ENCODE measurements around the gene ZNF580. TPM values are rescaled to one million over a fixed set of nuclear protein-coding genes. Genes with fewer than 3 reads are reported as not detected.
A peak's percentile ranks its signal among the peaks of the same experiment; 100 is the strongest.

Gene ZNF580
- total and polyA plus RNA-seq, 2 of the 8 experiments (the other 6 are each of a cell fraction or from before 2014, with no cell fraction given) = 12.0 to 24.6 TPM

DNA sequence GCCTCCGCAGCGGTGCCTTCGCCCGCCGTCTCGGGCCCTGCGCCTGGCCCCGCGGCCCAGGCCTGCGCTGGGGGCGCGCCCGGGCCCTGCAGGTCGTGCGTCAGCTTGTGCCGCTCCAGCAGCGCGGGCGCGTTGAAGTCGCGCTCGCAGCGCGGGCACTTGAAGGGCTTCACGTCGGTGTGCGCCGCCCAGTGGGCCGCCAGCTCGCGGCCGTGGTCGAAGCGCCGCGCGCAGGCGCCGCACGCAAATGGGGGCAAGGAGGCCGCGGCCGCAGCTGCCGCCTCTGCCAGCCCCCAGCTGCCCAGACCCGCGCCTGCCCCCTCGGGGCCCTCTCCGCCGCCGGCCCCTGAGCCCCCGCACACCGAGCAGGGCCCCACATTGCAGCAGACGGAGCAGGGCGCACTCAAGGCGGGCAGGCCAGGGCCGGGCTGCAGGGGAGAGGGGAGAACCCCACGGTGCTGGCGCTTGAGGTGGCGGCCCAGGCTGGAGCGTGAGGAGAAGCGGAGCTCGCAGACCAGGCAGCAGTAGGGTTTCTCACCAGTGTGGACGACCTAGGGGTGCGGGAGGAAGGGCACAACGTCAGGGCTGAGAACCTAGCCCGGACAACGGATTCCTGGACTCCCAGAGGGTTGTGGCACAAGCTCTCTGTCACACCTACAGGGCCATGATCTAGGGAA lies 47.6 kb upstream of the ZNF580 start:
- Histone ChIP-seq H2BK120ac (replicated peaks; ENCODE audit: low read depth, low read length) (no peak overlapping the region), H2BK12ac (ENCODE audit: low read depth, low read length) (no peak overlapping the region), H3K4me1 (replicated peaks in 1 of 4; ENCODE audit: control insufficient read depth in 3 of 4, insufficient read depth in 4 of 4, low read length in 3 of 4) (peaks cover 0 to 9% (median 3%) of the 10 kb centered on the region in 4 experiments; a peak in 4 of 7 replicates), H4K91ac (replicated peaks; ENCODE audit: insufficient read length, low read length) (no peak overlapping the region), H3K79me2 (ENCODE audit: control insufficient read depth in 1 of 2, insufficient read depth in 2 of 2, low read length in 2 of 2) (no peaks in the 10 kb centered on the region), H4K5ac (ENCODE audit: insufficient read length, low read depth, low read length) (no peak overlapping the region), H3K4me3 (ENCODE audit: extremely low read depth in 1 of 4, insufficient read depth in 2 of 4, low read depth in 3 of 4, low read length in 4 of 4) (peak overlapping the region in 2 of 4 experiments; percentile 5 to 48; a peak in 3 of 8 replicates), H3K23ac (ENCODE audit: insufficient read length) (no peak overlapping the region), H3K18ac (ENCODE audit: extremely low read depth, low read length) (no peak overlapping the region), H3K27me3 (replicated peaks in 1 of 4; ENCODE audit: control insufficient read depth in 3 of 4, extremely low read depth in 1 of 4, insufficient read depth in 3 of 4, low read length in 3 of 4) (peaks cover 0 to 2% (median 0%) of the 10 kb centered on the region in 4 experiments; a peak in 1 of 7 replicates), H3K23me2 (ENCODE audit: low read depth, low read length) (no peaks in the 10 kb centered on the region; the same call in 1 of the 2 replicates), H2AK5ac (ENCODE audit: low read depth, low read length) (no peak overlapping the region), H3K36me3 (ENCODE audit: control insufficient read depth in 2 of 4, insufficient read depth in 4 of 4, low read length in 3 of 4) (peaks cover 0 to 10% (median 8%) of the 10 kb centered on the region in 4 experiments; a peak in 3 of 8 replicates), H2AFZ (ENCODE audit: low read length) (no peak overlapping the region), H3K14ac (ENCODE audit: insufficient read length) (no peak overlapping the region), H3K27ac (ENCODE audit: low read depth, low read length) (no peak overlapping the region), H4K20me1 (replicated peaks in 1 of 2; ENCODE audit: control insufficient read depth in 1 of 2, insufficient read depth in 2 of 2, low read length in 2 of 2) (peaks cover 0 to 2% of the 10 kb centered on the region in 2 experiments), H3K9me3 (ENCODE audit: insufficient read depth in 2 of 2, low read depth in 1 of 2, low read length in 1 of 2) (no peaks in the 10 kb centered on the region), H2BK15ac (ENCODE audit: low read length) (no peak overlapping the region), H3K9ac (replicated peaks in 1 of 4; ENCODE audit: extremely low read depth in 1 of 4, low read depth in 3 of 4, low read length in 3 of 4) (no peak overlapping the region; a peak in 1 of 7 replicates), H4K8ac (ENCODE audit: extremely low read depth, insufficient read depth, low read length) (peak overlapping the region; percentile 62), H3K4me2 (ENCODE audit: insufficient read depth in 1 of 2, low read depth in 2 of 2, low read length in 2 of 2) (peak overlapping the region; percentile 59 to 74), H3K79me1 (ENCODE audit: low read depth, low read length) (no peaks in the 10 kb centered on the region; the same call in 1 of the 2 replicates), H2BK20ac (ENCODE audit: low read length) (no peak overlapping the region), H3K4ac (replicated peaks; ENCODE audit: insufficient read length, low read depth, low read length) (no peak overlapping the region), H2BK5ac (ENCODE audit: low read depth, low read length) (no peak overlapping the region), H3K56ac (replicated peaks; ENCODE audit: insufficient read length, low read depth, low read length) (no peak overlapping the region)
- ChIA-PET POLR2A (ENCODE audit: partially characterized antibody) (interaction anchor here (0.6 to 2.7 kb wide), 6 partner anchors 11 to 201 kb away, joined by 3 to 18 read pairs (median 6); partner anchors contain the start of genes NAT14, ZNF579 and ZNF865), CTCF (ENCODE audit: partially characterized antibody) (interaction anchor here (0.5 to 3.4 kb wide), 5 partner anchors 11 to 1206 kb away, joined by 3 to 12 read pairs (median 3); partner anchors contain the start of gene ZNF865)
- TF ChIP-seq, protein P1, sequence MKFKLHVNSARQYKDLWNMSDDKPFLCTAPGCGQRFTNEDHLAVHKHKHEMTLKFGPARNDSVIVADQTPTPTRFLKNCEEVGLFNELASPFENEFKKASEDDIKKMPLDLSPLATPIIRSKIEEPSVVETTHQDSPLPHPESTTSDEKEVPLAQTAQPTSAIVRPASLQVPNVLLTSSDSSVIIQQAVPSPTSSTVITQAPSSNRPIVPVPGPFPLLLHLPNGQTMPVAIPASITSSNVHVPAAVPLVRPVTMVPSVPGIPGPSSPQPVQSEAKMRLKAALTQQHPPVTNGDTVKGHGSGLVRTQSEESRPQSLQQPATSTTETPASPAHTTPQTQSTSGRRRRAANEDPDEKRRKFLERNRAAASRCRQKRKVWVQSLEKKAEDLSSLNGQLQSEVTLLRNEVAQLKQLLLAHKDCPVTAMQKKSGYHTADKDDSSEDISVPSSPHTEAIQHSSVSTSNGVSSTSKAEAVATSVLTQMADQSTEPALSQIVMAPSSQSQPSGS (IDR thresholded peaks at IDR 0.05; ENCODE audit: low read length) = no peak
- TF ChIP-seq CBX5 (IDR thresholded peaks at IDR 0.05; ENCODE audit: low read depth, low read length) (no peak), PHF8 (conservative IDR thresholded peaks at IDR 0.05; ENCODE audit: low read depth, low read length) (no peak), NRF1 (IDR thresholded peaks at IDR 0.05; ENCODE audit: low read depth, low read length) (no peak), KDM1A (IDR thresholded peaks at IDR 0.05; ENCODE audit: borderline replicate concordance, low read length) (no peak), POLR2AphosphoS5 (IDR thresholded peaks at IDR 0.05; ENCODE audit: low read depth, low read length) (no peak), TBP (IDR thresholded peaks at IDR 0.05; ENCODE audit: low read depth, low read length) (no peak), EGR1 (IDR thresholded peaks at IDR 0.05; ENCODE audit: borderline replicate concordance, low read depth, low read length) (no peak), KDM5A (IDR thresholded peaks at IDR 0.05; ENCODE audit: low read length) (no peak), KDM4A (IDR thresholded peaks at IDR 0.05; ENCODE audit: low read depth, low read length, severe bottlenecking) (no peak)
- 64% methylated on average over 61 of the region's 68 CpGs; no CpG with 5 or more reads in 1 of the 2 experiments for WGBS, 2 experiments (ENCODE audit: extremely low coverage in 1 of 2, insufficient coverage in 1 of 2, insufficient read length in 1 of 2, insufficient replicate concordance in 2 of 2, low coverage in 1 of 2, low lambda C conversion rate in 2 of 2, missing lambda C conversion rate in 1 of 2)
- no peak for FAIRE-seq
- no peak for DNase-seq (ENCODE audit: low read depth in 1 of 2, low spot score in 2 of 2)

Measured in H1 (cell line).